ENCODE data around the gene SPART. TPM values are rescaled to one million over a fixed set of nuclear protein-coding genes. Genes with fewer than 3 reads are reported as not detected.
"Not testable (repeated sequence)": the region's sequence is repeated elsewhere in the genome, so short reads cannot be mapped to it uniquely, and the experiment has no call there.

The SPART gene
- total RNA-seq, 1 experiment from 2014 or later: 60.6 TPM

DNA sequence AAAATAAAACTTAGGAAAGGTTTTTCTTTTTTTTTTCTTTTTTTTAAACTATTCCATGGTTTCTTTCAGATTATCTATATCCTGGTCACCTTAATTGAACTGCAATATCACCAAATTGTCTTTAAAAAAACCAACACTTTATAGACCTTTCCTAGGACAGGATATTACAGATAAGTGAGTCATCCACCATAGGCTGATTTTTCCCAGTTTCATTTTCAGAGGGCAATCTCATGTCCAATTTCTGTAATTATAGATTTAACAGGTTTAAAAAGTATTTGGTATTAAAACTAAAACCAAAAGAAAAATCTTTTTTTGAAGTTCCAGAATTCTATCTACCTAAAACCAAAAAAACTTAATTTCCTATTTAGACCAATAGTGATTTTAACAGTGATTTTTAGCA, 13.2 kb downstream of the SPART start:
- H3K4me1 ChIP-seq (ENCODE audit: insufficient read depth, low read length): peaks cover 4% of the 10 kb centered on the region; the same call in 1 of the 2 replicates
- no peak overlapping the region for H2BK12ac ChIP-seq (ENCODE audit: insufficient read length, low read depth, low read length)
- no peak overlapping the region for H2BK5ac ChIP-seq (ENCODE audit: insufficient read length, low read length)
- H2BK20ac ChIP-seq (ENCODE audit: low read depth, low read length, poor library complexity, severe bottlenecking): no peak overlapping the region
- H3T11ph ChIP-seq (ENCODE audit: low read length): no peak overlapping the region
- no peak overlapping the region for H3K4ac ChIP-seq (ENCODE audit: low read depth, low read length)
- no peak overlapping the region for H3K4me3 Mint-ChIP-seq
- H3K79me1 ChIP-seq (ENCODE audit: insufficient read depth, low read depth, low read length, poor library complexity, severe bottlenecking): peaks cover 5% of the 10 kb centered on the region
- H3K23ac ChIP-seq (ENCODE audit: insufficient read length, low read depth, low read length): no peak overlapping the region
- no peak overlapping the region for H3K4me2 ChIP-seq (ENCODE audit: insufficient read depth, insufficient read length, low read length)
- H3K27ac Mint-ChIP-seq: no peak overlapping the region
- H3K27me3 Mint-ChIP-seq (ENCODE audit: low read depth): no peaks in the 10 kb centered on the region
- no peaks in the 10 kb centered on the region for H3K27me3 ChIP-seq (ENCODE audit: insufficient read depth, low read length)
- no peak for DNase-seq
- no peaks in the 10 kb centered on the region for H3K23me2 ChIP-seq (ENCODE audit: insufficient read length, low read depth, low read length, poor library complexity, severe bottlenecking)
- no peak overlapping the region for H2AFZ ChIP-seq (ENCODE audit: low read length)
- peaks cover 5 to 28% (median 5%) of the 10 kb centered on the region in 3 experiments; a peak in 5 of 7 replicates for H3K36me3 Mint-ChIP-seq (ENCODE audit: insufficient read depth in 1 of 3, low read depth in 3 of 3)
- H4K20me1 ChIP-seq (ENCODE audit: control insufficient read depth, insufficient read depth, insufficient read length): no peaks in the 10 kb centered on the region
- no peak overlapping the region for H3K56ac ChIP-seq (ENCODE audit: insufficient read length, low read depth, low read length)
- TF ChIP-seq, protein P1, sequence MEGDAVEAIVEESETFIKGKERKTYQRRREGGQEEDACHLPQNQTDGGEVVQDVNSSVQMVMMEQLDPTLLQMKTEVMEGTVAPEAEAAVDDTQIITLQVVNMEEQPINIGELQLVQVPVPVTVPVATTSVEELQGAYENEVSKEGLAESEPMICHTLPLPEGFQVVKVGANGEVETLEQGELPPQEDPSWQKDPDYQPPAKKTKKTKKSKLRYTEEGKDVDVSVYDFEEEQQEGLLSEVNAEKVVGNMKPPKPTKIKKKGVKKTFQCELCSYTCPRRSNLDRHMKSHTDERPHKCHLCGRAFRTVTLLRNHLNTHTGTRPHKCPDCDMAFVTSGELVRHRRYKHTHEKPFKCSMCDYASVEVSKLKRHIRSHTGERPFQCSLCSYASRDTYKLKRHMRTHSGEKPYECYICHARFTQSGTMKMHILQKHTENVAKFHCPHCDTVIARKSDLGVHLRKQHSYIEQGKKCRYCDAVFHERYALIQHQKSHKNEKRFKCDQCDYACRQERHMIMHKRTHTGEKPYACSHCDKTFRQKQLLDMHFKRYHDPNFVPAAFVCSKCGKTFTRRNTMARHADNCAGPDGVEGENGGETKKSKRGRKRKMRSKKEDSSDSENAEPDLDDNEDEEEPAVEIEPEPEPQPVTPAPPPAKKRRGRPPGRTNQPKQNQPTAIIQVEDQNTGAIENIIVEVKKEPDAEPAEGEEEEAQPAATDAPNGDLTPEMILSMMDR (conservative IDR thresholded peaks at IDR 0.05): no peak
- H3K9ac ChIP-seq (ENCODE audit: extremely low read depth, insufficient read length, low read length): no peak overlapping the region
- no peak overlapping the region for H2BK15ac ChIP-seq (ENCODE audit: low read depth, low read length)
- no peak overlapping the region for H3K27ac ChIP-seq (ENCODE audit: insufficient read length, low read depth, low read length)
- no peak overlapping the region for H4K5ac ChIP-seq (ENCODE audit: insufficient read length, low read depth, low read length)
- H3K14ac ChIP-seq (ENCODE audit: insufficient read depth, low read length): no peak overlapping the region
- peaks cover 4 to 17% of the 10 kb centered on the region in 2 experiments; a peak in 3 of 4 replicates for H3K4me1 Mint-ChIP-seq
- no peak overlapping the region for H4K8ac ChIP-seq (replicated peaks; ENCODE audit: insufficient read length, low read depth, low read length)
- no peaks in the 10 kb centered on the region for H3K9me3 Mint-ChIP-seq
- H4K91ac ChIP-seq (ENCODE audit: insufficient read length, low read depth, low read length): no peak overlapping the region
- H3K79me2 ChIP-seq (ENCODE audit: insufficient read depth, low read length): peaks cover 28% of the 10 kb centered on the region
- no peak overlapping the region for H2AK5ac ChIP-seq (ENCODE audit: insufficient read length, low read length)
- no peaks in the 10 kb centered on the region for H3K9me3 ChIP-seq (ENCODE audit: control insufficient read depth, low read depth, low read length)
- no peak overlapping the region for H3K18ac ChIP-seq (ENCODE audit: insufficient read length, low read depth, low read length)
- H2BK120ac ChIP-seq (ENCODE audit: low read depth, low read length, poor library complexity, severe bottlenecking): no peak overlapping the region

DNA sequence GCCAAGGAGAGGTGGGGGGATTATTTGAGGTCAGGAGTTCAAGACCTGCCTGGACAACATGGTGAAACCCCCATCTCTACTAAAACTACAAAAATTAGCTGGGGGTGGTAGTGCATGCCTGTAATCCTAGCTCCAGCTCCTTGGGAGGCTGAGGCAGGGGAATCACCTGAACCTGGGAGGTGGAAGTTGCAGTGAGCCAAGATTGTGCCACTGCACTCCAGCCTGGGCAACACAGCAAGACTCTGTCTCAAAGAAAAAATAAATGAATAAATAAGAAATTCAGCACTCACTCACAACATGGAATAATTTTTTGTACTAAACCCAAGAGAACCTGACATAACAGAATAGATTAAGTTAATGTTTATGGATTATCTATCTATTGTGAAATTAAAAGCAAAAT, 13.9 kb downstream of the SPART start:
- H4K20me1 ChIP-seq (ENCODE audit: control insufficient read depth, insufficient read depth, insufficient read length); H4K5ac ChIP-seq (ENCODE audit: insufficient read length, low read depth, low read length); H3K23me2 ChIP-seq (ENCODE audit: insufficient read length, low read depth, low read length, poor library complexity, severe bottlenecking); H4K91ac ChIP-seq (ENCODE audit: insufficient read length, low read depth, low read length); H3K27me3 Mint-ChIP-seq (ENCODE audit: low read depth); H3K56ac ChIP-seq (ENCODE audit: insufficient read length, low read depth, low read length); H3K9ac ChIP-seq (ENCODE audit: extremely low read depth, insufficient read length, low read length); H2BK120ac ChIP-seq (ENCODE audit: low read depth, low read length, poor library complexity, severe bottlenecking); H3T11ph ChIP-seq (ENCODE audit: low read length); H3K4me3 Mint-ChIP-seq; H2BK5ac ChIP-seq (ENCODE audit: insufficient read length, low read length); H3K4me1 ChIP-seq (ENCODE audit: insufficient read depth, low read length); H2BK12ac ChIP-seq (ENCODE audit: insufficient read length, low read depth, low read length); H3K4ac ChIP-seq (ENCODE audit: low read depth, low read length); H3K79me1 ChIP-seq (ENCODE audit: insufficient read depth, low read depth, low read length, poor library complexity, severe bottlenecking); H3K14ac ChIP-seq (ENCODE audit: insufficient read depth, low read length); H3K9me3 Mint-ChIP-seq; H2AK5ac ChIP-seq (ENCODE audit: insufficient read length, low read length); H2AFZ ChIP-seq (ENCODE audit: low read length); H3K23ac ChIP-seq (ENCODE audit: insufficient read length, low read depth, low read length); H3K27ac Mint-ChIP-seq; DNase-seq; H3K27me3 ChIP-seq (ENCODE audit: insufficient read depth, low read length); H2BK15ac ChIP-seq (ENCODE audit: low read depth, low read length); H3K27ac ChIP-seq (ENCODE audit: insufficient read length, low read depth, low read length); H4K8ac ChIP-seq (replicated peaks; ENCODE audit: insufficient read length, low read depth, low read length); H3K4me2 ChIP-seq (ENCODE audit: insufficient read depth, insufficient read length, low read length); H3K18ac ChIP-seq (ENCODE audit: insufficient read length, low read depth, low read length); H2BK20ac ChIP-seq (ENCODE audit: low read depth, low read length, poor library complexity, severe bottlenecking); H3K9me3 ChIP-seq (ENCODE audit: control insufficient read depth, low read depth, low read length): not testable (repeated sequence)
- peaks cover 5 to 33% (median 9%) of the 10 kb centered on the region in 3 experiments; a peak in 5 of 7 replicates for H3K36me3 Mint-ChIP-seq (ENCODE audit: insufficient read depth in 1 of 3, low read depth in 3 of 3)
- peaks cover 22% of the 10 kb centered on the region for H3K79me2 ChIP-seq (ENCODE audit: insufficient read depth, low read length)
- peaks cover 4 to 15% of the 10 kb centered on the region in 2 experiments; a peak in 3 of 4 replicates for H3K4me1 Mint-ChIP-seq

All from H9 (cell line).